Stimulated activated effector memory CD8-positive, alpha-beta T cell treated with anti-CD3 and anti-CD28 coated beads, Interleukin-12 subunit alpha, Interleukin-12 subunit beta, amount 100 ng/mL, for 72 hours (primary cell): ENCODE results near the gene THAP7.
"Not testable (repeated sequence)": the region's sequence is repeated elsewhere in the genome, so short reads cannot be mapped to it uniquely, and the experiment has no call there.

ENCODE experiments used
- ATAC-seq: fragments of 150-1000 bp; cut with Tn5 transposase; 2 replicates; pipeline ENCODE4 v1.10.0; 2021
- DNase-seq, 2 donors: peaks; one replicate each; pipeline ENCODE4 v3.0.0; 2021 to 2022; ENCODE audit warnings: low spot score in 2 of 2
- H3K27ac Mint-ChIP-seq: one replicate; pipeline ENCODE4 v1.8.0; 2022; ENCODE audit warnings: mild to moderate bottlenecking, mixed read lengths
- H3K36me3 Mint-ChIP-seq: one replicate; pipeline ENCODE4 v1.8.0; 2022; ENCODE audit warnings: mild to moderate bottlenecking, mixed read lengths
- H3K4me1 Mint-ChIP-seq: one replicate; pipeline ENCODE4 v1.8.0; 2022; ENCODE audit warnings: mixed read lengths
- H3K4me3 Mint-ChIP-seq: one replicate; pipeline ENCODE4 v1.8.0; 2022; ENCODE audit warnings: mild to moderate bottlenecking, mixed read lengths
- H3K9me3 Mint-ChIP-seq: one replicate; pipeline ENCODE4 v1.8.0; 2022; ENCODE audit warnings: mixed read lengths

Gene THAP7

DNA sequence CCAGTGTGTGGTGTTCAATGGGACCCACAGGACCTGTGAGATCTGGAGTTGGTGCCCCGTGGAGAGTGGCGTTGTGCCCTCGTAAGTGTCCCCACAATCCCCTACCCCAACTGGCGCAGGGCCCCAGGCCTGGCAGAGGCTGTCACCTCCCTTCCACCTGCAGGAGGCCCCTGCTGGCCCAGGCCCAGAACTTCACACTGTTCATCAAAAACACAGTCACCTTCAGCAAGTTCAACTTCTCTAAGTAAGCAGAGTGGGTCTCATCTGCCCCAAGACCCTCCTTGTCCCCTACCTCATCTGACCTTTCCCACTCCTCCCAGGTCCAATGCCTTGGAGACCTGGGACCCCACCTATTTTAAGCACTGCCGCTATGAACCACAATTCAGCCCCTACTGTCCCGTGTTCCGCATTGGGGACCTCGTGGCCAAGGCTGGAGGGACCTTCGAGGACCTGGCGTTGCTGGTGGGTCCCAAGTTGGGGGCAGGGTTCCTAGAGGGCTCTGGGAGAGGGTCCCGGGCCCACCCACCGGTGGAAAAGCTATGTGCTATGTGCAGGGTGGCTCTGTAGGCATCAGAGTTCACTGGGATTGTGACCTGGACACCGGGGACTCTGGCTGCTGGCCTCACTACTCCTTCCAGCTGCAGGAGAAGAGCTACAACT lies 21.2 kb upstream of the THAP7 start:
- no peak for ATAC-seq
- H3K36me3 Mint-ChIP-seq, result no peaks in the 10 kb centered on the region
- peaks cover 12% of the 10 kb centered on the region for H3K4me1 Mint-ChIP-seq
- no peak for DNase-seq
- no peak overlapping the region for H3K4me3 Mint-ChIP-seq
- no peaks in the 10 kb centered on the region for H3K9me3 Mint-ChIP-seq
- no peak overlapping the region for H3K27ac Mint-ChIP-seq

DNA sequence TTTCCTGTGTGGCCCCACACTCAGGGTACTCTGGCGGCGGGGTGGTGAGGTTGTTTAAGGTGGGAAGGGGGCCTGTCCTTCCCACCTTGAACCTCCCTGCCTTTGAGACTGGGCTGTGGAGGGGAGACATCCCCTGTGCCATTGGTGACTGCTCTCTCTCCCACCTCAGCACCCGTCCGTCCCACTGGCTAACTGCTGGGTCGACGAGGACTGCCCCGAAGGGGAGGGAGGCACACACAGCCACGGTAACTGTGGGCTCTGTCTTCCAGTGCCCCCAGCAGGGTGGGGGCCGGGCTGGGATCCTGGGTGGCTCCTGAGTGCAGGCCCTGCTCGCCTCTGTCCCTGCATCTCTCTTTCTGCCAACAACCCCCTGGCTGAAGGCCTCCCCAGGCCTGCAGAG lies 20.6 kb upstream of the THAP7 start:
- no peak overlapping the region for H3K27ac Mint-ChIP-seq
- H3K4me1 Mint-ChIP-seq, result peaks cover 12% of the 10 kb centered on the region
- DNase-seq (no peak), ATAC-seq (no peak)
- H3K36me3 Mint-ChIP-seq, result no peaks in the 10 kb centered on the region
- H3K4me3 Mint-ChIP-seq, result no peak overlapping the region
- no peaks in the 10 kb centered on the region for H3K9me3 Mint-ChIP-seq

DNA sequence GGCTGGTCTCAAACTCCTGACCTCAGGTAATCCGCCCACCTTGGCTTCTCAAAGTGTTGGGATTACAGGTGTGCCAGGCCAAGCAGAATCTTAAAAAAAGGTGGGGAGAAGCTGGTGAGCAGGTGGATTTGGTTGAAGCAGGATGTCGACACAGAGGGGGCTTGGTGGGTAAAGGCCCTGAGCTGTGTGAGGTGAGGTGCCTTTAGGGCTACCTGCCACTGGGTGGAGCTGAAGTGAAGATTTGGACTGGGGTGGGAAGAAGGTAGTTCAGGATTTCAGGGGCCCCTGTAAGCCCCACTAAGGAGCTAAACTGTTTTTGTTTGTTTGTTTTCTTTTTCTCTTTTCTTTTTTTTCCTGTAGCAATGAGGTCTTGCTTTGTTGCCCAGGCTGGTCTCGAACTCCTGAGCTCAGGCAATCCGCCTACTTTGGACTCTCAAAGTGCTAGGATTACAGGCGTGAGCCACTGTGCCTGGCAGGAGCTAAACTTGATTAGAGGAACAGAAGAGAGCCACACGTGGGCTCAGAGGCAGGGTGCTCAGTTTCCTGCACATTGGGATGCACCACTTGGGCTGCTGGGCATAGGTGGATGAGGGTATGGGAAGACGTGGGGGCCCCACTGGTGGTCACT lies 19.0 kb upstream of the THAP7 start:
- peak; percentile 53 for ATAC-seq
- no peak for DNase-seq
- Mint-ChIP-seq H3K36me3 (no peaks in the 10 kb centered on the region), H3K4me3 (no peak overlapping the region), H3K9me3 (no peaks in the 10 kb centered on the region), H3K27ac (no peak overlapping the region), H3K4me1 (peaks cover 19% of the 10 kb centered on the region)

DNA sequence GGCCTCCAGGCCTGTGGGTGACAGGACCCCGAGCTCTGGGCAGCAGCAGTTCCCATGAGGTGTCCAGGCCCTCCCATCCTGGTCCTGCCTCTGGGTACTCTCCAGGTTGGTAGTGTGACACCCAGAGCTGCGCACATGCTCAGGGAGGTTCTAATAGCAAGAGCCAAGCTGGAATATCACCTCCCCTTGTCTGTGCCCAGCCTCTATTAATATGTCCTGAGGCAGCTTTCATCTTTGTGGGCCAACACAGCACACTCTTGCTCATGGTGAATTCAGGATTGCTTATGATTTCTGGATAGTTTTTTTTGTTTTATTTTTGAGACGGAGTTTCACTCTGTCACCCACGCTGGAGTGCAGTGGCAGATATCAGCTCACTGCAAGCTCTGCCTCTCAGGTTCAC lies 16.4 kb upstream of the THAP7 start:
- peak overlapping the region; percentile 78 for H3K27ac Mint-ChIP-seq
- H3K9me3 Mint-ChIP-seq, result no peaks in the 10 kb centered on the region
- ATAC-seq (no peak), DNase-seq (no peak)
- H3K4me1 Mint-ChIP-seq, result peaks cover 26% of the 10 kb centered on the region
- no peak overlapping the region for H3K4me3 Mint-ChIP-seq
- no peaks in the 10 kb centered on the region for H3K36me3 Mint-ChIP-seq

DNA sequence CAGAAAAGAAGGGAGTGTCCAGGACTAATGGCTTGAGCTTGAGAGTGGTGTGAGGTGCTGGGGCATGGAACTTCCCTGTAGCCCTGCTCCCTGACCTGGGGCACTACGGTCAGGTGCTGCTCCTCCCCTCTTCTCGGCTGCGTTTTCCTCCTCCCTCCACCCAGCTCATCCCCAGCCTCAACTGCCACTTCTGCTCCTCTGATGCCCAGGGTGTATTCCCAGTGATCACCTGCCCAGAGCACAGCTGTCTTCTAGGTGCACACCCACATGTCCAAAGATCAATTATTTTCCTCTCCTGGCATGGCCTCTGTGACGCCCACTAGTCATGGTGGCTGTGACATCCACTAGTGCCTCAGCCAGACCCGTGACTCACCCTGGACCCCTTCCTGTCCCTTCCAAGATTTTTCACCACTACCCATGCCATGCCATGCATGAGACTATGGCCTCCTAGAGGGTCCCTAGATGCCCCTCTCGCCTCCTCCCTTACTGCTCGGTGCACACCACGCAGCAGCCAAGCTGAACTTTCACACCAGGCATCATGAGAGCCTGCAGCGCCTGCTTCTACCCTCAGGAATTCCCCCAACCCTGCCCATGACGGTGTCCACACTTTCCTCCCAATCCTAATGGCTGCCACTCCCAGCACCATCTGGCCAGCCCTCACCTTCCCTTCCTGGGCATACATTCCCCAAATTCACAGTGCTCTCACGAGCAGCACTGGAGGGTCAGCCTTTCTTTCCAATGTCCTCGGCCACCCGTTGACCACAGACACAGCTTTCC lies 14.9 kb upstream of the THAP7 start:
- H3K9me3 Mint-ChIP-seq, result no peaks in the 10 kb centered on the region
- H3K4me3 Mint-ChIP-seq, result no peak overlapping the region
- DNase-seq (no peak), ATAC-seq (no peak)
- peak overlapping the region; percentile 78 for H3K27ac Mint-ChIP-seq
- H3K4me1 Mint-ChIP-seq, result peaks cover 26% of the 10 kb centered on the region
- no peaks in the 10 kb centered on the region for H3K36me3 Mint-ChIP-seq

DNA sequence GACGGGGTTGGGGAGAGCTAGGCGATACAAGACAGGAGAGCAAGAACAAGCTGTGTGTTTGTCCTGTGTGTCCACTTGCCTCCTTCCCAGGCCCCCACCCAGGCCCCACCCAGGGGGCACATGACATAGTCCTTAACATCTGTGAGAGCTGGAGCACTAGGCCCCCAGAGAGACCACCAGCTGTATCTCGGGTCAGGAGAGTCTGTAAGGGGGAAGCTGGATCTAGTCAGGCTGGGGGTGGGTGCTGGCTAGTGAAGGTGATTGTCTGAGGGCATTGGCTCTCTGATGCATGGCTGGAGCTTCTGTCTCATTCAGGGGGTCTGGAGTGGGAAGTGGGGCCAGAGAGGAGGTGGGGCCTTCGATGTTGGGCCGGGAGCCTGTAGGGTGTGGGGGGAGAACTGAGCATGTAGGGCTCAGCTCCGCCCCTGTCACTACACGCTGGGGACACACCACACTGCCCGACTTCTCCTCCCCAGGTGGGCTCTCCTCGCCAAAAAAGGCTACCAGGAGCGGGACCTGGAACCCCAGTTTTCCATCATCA lies 13.6 kb upstream of the THAP7 start:
- ATAC-seq (no peak), DNase-seq (no peak)
- Mint-ChIP-seq H3K4me1 (peaks cover 26% of the 10 kb centered on the region), H3K4me3 (peak overlapping the region; percentile 90), H3K36me3 (no peaks in the 10 kb centered on the region), H3K27ac (peak overlapping the region; percentile 90), H3K9me3 (no peaks in the 10 kb centered on the region)

DNA sequence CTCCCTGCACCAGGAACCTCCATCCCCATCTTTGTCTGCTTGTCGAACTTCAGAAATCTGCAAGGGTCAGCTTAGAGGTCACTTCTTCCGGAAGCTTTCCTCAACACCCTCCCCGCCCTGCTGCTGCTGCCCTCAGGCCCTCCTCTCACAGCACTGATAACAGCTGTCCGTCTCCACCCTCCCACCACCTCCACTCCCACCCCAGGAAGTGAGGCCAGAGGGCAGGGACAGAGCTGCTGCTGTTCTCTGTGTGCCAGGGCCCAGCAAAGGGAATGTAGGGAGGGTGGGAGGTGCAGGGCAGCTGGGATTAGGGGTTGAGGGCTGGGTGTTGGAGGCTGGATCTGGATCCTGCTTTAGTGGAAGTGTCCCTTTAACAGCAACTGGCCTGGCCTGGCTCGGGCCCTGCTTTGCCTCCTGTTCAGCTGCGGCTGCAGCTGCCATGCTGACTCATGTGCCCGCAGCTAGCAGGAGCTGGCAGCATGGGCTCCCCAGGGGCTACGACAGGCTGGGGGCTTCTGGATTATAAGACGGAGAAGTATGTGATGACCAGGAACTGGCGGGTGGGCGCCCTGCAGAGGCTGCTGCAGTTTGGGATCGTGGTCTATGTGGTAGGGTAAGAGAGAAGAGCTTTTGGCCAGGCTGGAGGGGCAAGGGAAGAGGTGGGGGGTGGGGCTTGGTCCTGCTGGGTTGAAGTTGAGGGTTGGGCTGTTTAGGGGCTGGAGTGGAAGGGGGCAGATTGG lies 13.0 kb upstream of the THAP7 start, which contains the start of gene P2RX6:
TSS of gene P2RX6 (plus strand) at position 440 of the 740 bp plus-strand sequence. CDS start at position 450, 10 bp downstream.
- Mint-ChIP-seq H3K9me3 (no peaks in the 10 kb centered on the region), H3K36me3 (no peaks in the 10 kb centered on the region), H3K4me1 (peaks cover 26% of the 10 kb centered on the region), H3K27ac (peak within 1 kb of the TSS; percentile 90), H3K4me3 (peak within 1 kb of the TSS; percentile 90)
- ATAC-seq, result no peak
- DNase-seq, result no peak

DNA sequence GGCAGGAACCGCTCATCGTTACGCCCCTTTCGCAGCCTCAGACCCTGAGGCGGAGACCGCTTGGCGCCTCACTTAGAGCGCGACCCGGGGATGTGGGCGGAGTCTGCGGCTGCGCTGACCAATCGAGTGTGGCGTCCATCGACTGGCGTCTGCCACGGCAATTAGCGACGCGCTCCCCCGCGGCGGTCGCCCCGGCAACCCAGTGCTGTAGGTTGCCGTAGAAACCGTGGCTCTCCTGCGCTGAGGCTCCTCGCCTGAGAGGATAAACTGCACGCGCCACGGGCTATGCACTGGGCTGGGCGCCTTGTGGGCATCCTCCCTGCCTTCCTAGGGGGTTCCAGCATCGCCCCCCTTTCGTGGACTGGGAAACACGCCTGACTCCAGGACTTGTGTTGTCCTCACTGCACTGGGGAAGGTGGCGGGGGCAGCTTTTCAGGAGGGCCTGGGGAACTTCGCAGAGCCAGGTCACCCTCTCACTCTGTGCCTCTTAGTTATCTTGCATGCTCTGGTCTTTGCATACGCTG lies 12.3 kb upstream of the THAP7 start:
- peaks cover 26% of the 10 kb centered on the region for H3K4me1 Mint-ChIP-seq
- H3K36me3 Mint-ChIP-seq, result no peaks in the 10 kb centered on the region
- peak; percentile 74 to 92 for DNase-seq
- H3K27ac Mint-ChIP-seq, result peak overlapping the region; percentile 90
- H3K4me3 Mint-ChIP-seq, result peak overlapping the region; percentile 90
- H3K9me3 Mint-ChIP-seq, result no peaks in the 10 kb centered on the region
- ATAC-seq, result peak; percentile 95

DNA sequence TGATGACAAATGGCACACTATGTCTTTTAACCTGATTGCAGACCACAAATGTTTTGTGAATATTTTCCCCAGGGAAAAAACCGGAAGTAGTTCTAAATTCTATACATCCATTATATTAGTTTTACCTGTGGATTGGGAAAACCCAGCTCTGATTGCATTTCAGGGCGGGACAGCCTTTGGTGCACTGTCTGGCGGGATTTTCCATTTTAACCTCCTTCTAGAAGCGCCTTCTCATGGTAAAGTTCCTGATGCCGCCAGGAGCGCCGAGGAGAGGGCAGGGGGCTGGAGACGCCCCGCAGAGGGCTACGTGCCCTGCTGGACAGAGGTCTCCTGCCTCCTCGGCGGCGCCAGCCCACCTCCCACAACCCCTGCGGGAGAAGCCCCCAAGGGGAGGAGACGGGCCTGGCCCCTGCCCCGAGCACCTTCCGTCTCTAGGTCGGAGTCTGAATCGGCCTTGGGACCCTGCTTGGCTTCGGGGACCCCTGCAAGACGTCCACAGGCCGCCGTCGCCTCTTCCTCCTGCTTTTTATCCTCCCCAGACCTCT lies 11.8 kb upstream of the THAP7 start:
- peak overlapping the region; percentile 90 for H3K27ac Mint-ChIP-seq
- H3K9me3 Mint-ChIP-seq, result no peaks in the 10 kb centered on the region
- DNase-seq, result no peak
- H3K36me3 Mint-ChIP-seq, result no peaks in the 10 kb centered on the region
- H3K4me1 Mint-ChIP-seq, result peaks cover 26% of the 10 kb centered on the region
- H3K4me3 Mint-ChIP-seq, result peak overlapping the region; percentile 90
- no peak for ATAC-seq

DNA sequence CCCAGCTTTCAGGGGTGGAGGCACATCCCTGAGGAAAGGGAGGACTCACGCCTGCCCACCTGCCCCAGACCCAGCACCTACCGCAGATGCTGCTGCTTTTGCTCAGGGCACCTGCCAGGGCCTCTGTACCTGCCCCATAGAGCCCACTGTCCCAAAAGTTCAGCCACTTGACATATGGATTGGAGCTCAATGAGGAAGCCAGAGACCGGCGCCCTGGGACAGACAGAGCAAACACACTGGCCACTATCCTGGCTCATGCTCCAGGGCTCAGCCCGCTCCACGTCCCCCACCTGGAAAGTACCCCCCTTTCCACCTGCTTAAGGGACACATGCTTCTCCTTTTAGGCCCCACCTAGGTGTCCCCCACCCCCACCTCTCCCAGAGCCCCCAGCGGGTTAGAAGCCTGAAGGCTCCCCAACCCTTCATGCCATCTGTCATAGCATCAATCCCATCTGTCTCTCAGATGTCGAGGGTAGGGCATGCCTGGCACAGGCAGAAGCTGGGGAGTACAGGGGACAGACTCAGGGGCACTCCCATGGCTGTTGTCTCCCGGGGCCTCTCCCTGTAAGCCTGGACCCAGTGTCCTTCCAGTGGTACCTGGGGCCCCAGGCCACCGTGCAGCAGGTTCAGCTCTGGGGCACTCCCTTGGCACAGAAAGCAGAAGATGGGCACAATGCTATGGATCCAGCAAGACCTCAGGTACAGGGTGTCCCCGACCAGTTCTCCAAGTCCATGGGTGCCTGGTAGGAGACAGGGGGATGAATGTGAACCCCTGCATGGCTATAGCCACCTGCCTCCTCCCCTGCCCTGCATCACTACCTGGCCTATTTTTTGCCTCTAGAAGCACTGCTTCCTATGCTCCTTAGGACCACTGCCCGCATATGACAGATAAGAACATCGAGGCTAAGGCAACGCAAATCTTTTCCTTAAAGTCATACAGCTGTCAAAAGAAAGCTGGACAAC lies 10.8 kb upstream of the THAP7 start:
- Mint-ChIP-seq H3K36me3 (no peaks in the 10 kb centered on the region), H3K4me1 (peaks cover 26% of the 10 kb centered on the region), H3K27ac (peak overlapping the region; percentile 90), H3K9me3 (no peaks in the 10 kb centered on the region), H3K4me3 (peak overlapping the region; percentile 90)
- DNase-seq (no peak), ATAC-seq (no peak)

DNA sequence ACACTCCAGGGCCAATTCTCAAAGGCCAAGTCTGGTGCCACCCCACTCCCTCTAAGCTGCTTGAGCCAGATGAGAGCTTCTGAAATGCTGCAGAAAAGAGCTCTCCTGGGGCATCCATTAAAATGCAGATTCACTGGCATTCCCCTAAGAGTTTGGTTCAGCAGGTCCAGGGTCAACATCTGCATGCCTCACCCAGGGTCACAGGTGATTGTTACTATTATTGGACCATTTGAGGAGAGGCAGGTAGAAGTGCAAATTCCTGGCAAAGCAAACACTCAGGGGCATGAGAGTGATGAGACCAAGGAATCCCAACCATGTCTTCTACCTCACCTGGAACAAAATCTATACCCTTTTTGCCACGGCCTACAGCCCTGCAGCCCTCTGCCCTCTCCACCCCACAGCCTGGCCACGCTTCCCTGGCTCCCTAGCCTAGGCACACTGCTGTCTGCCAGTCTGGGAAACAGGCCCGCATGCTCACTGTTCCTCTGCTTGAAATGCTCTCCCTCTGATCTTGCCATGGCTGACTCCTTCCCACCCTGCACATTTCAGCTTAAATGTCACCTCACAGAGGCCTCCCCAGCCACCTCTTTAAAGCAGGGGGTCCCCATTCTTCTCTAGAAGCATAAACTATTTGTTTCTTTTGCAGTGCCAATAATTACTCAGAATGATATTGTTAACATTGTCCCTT lies 8.7 kb upstream of the THAP7 start:
- peaks cover 17% of the 10 kb centered on the region for H3K4me1 Mint-ChIP-seq
- DNase-seq, result no peak
- ATAC-seq, result no peak
- H3K4me3 Mint-ChIP-seq, result no peak overlapping the region
- no peaks in the 10 kb centered on the region for H3K9me3 Mint-ChIP-seq
- no peak overlapping the region for H3K27ac Mint-ChIP-seq
- H3K36me3 Mint-ChIP-seq, result no peaks in the 10 kb centered on the region

DNA sequence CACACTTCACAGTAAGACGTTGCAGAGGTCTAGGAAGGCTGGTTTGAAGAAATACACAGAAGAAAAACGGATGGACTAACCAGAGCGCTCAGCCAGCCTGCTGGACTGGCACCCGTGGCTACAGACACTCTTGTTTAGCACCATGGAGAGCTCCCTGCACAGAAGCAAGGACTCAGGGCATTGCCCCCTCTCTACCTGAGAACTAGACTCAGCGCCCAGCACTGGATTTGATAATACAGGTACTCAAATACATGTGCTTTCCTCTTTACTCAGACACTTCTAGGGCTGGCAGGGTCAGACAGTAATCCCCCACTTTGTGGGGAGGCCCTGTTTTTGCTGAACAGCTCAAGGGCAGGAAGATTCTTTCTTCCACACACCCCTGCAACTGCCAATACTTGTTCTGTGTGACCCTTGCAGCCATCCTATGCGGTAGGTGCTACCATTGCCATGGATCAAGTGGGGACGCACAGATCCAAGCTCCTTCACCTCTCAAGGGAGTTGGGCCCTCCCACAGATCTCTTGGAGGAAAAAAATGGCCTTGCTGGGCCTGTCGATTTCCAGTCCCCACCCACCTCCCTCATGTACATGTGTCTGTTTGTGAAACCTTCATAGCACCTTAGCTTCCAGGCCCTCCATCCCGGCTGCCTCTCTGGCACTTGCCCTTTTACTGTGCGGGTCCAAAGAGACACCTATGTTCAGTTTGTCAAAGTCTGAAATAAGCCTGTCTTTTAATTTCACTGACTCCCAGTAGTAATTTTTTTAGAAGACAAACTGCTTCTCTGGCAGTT lies 7.9 kb upstream of the THAP7 start:
- DNase-seq, result no peak
- Mint-ChIP-seq H3K4me3 (no peak overlapping the region), H3K36me3 (no peaks in the 10 kb centered on the region)

DNA sequence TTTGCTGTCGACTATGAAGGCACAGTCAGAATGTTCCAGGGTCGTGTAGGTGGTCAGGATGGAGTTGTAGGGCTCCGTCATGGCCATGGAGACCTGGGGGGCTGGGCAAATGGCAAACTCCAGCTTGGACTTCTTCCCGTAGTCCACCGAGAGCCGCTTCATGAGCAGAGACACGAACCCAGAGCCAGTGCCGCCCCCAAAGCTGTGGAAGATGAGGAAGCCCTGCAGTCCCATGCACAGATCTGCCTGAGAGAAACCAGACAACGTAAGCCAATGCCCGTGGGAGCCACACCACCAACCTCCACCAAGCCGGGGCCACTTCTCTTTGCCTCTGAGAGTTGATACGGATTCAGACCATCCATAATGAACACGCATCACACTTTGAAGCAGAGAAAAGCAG lies 7.3 kb upstream of the THAP7 start:
- not testable (repeated sequence) for DNase-seq, H3K9me3 Mint-ChIP-seq, H3K36me3 Mint-ChIP-seq, H3K27ac Mint-ChIP-seq, ATAC-seq, H3K4me3 Mint-ChIP-seq, H3K4me1 Mint-ChIP-seq

More for the DNA sequence above, 7.9 kb upstream of the THAP7 start:
- Mint-ChIP-seq H3K27ac (no peak overlapping the region), H3K4me1 (peaks cover 12% of the 10 kb centered on the region), H3K9me3 (no peaks in the 10 kb centered on the region)
- ATAC-seq, result no peak
